ENCODE measurements around the gene TACC2.

DNA sequence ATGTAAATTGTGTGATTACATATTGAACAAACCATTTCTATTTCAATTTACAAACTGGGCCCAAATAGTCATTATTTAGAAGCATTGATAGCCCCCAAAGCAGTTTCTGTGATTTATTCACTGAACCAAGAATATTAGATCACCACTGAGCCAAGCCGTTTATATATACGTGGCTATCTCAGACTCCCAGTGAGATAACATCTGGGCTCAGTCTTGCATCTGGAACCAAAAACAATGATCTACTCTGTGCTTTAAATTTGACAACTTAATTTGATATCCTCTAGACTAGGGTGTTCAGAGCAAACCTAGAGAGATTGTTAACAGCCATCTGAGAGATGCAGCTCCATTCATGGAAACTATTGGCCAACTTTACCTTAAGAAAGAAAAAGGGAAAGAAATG is 240.7 kb downstream of the TACC2 start:
- TF ChIP-seq, protein P1, sequence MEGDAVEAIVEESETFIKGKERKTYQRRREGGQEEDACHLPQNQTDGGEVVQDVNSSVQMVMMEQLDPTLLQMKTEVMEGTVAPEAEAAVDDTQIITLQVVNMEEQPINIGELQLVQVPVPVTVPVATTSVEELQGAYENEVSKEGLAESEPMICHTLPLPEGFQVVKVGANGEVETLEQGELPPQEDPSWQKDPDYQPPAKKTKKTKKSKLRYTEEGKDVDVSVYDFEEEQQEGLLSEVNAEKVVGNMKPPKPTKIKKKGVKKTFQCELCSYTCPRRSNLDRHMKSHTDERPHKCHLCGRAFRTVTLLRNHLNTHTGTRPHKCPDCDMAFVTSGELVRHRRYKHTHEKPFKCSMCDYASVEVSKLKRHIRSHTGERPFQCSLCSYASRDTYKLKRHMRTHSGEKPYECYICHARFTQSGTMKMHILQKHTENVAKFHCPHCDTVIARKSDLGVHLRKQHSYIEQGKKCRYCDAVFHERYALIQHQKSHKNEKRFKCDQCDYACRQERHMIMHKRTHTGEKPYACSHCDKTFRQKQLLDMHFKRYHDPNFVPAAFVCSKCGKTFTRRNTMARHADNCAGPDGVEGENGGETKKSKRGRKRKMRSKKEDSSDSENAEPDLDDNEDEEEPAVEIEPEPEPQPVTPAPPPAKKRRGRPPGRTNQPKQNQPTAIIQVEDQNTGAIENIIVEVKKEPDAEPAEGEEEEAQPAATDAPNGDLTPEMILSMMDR (IDR thresholded peaks at IDR 0.05 in 4 of 5, conservative IDR thresholded peaks at IDR 0.05 in 1 of 5), result no peak
- no peak for TF ChIP-seq POLR2A (IDR thresholded peaks at IDR 0.05)

Measured in gastrocnemius medialis (tissue), 4 donors.